ENCODE data around the gene DLG3. TPM values are rescaled to one million over a fixed set of nuclear protein-coding genes. Genes with fewer than 3 reads are reported as not detected.

Gene DLG3
- total RNA-seq, 1 donor from 2014 or later, result 41.8 TPM

DNA sequence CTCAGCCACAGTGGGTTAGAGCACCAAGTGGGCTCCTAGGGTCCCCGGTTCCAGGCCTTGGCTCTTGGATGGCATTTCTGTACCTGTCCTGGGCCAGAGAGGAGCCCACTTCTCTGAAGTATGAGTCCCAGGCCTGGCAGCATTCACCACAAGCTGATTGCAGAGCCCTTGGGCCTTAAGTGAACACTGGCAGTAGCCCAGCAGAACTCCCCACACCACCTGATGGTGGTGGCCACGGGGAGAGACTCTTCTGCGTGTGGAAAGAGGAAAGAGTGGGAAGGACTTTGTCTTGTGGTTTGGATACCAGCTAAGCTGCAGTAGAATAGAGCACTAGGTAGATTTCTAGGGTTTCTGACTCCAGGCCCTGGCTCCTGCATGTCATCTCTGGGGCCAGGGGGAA lies 104.8 kb downstream of the DLG3 start:
- H3K4me1 Mint-ChIP-seq (ENCODE audit: unreplicated experiment), result no peaks in the 10 kb centered on the region

GRCh38 chrX:70552130-70552704 lies 107.6 kb downstream of the DLG3 start:
- no peaks in the 10 kb centered on the region for H3K27me3 Mint-ChIP-seq

More for the DNA sequence above, 104.8 kb downstream of the DLG3 start:
- Mint-ChIP-seq H3K4me3 (no peak overlapping the region), H3K27me3 (no peaks in the 10 kb centered on the region), H3K36me3 (no peaks in the 10 kb centered on the region), H3K27ac (no peak overlapping the region), H3K9me3 (no peaks in the 10 kb centered on the region)
- no peak for TF ChIP-seq CTCF (conservative IDR thresholded peaks at IDR 0.05)
- DNase-seq (ENCODE audit: extremely low spot score, unreplicated experiment), result no peak

DNA sequence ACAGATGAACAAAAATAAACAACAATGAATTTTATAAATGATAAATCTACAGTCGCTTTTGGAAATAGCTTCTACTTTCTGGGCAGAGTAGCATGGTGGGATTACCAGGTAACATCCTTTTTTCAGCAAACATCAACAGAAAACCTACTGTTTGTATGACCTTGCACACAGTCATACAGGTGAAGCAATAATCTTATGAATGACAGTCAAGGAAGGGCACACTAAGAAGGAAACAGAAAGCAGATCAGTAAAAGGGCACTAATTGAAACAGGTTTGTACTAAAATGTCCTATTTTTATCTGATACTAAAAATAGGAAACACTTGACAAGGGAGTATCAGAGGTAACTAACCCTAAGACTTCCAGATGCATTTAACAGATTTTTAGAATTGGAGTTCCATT lies 108.9 kb downstream of the DLG3 start:
- no peaks in the 10 kb centered on the region for H3K36me3 Mint-ChIP-seq
- no peak overlapping the region for H3K27ac Mint-ChIP-seq
- no peak for DNase-seq (ENCODE audit: extremely low spot score, unreplicated experiment)
- no peak overlapping the region for H3K4me3 Mint-ChIP-seq
- no peaks in the 10 kb centered on the region for H3K27me3 Mint-ChIP-seq
- no peaks in the 10 kb centered on the region for H3K9me3 Mint-ChIP-seq
- TF ChIP-seq CTCF (conservative IDR thresholded peaks at IDR 0.05), result no peak
- no peaks in the 10 kb centered on the region for H3K4me1 Mint-ChIP-seq (ENCODE audit: unreplicated experiment)

More at GRCh38 chrX:70552130-70552704, 107.6 kb downstream of the DLG3 start:
- Mint-ChIP-seq H3K9me3 (no peaks in the 10 kb centered on the region), H3K36me3 (no peaks in the 10 kb centered on the region), H3K4me1 (ENCODE audit: unreplicated experiment) (no peaks in the 10 kb centered on the region), H3K27ac (no peak overlapping the region), H3K4me3 (no peak overlapping the region)
- TF ChIP-seq CTCF (conservative IDR thresholded peaks at IDR 0.05), result no peak
- DNase-seq (ENCODE audit: extremely low spot score, unreplicated experiment), result no peak

- H3K4me3 Mint-ChIP-seq, result no peak overlapping the region
- H3K36me3 Mint-ChIP-seq, result no peaks in the 10 kb centered on the region
- DNase-seq (ENCODE audit: extremely low spot score, unreplicated experiment), result no peak
- H3K27ac Mint-ChIP-seq, result no peak overlapping the region
- H3K9me3 Mint-ChIP-seq, result no peaks in the 10 kb centered on the region
- no peaks in the 10 kb centered on the region for H3K4me1 Mint-ChIP-seq (ENCODE audit: unreplicated experiment)
- TF ChIP-seq CTCF (conservative IDR thresholded peaks at IDR 0.05), result no peak
- no peaks in the 10 kb centered on the region for H3K27me3 Mint-ChIP-seq
Observed at GRCh38 chrX:70554081-70554480, 109.4 kb downstream of the DLG3 start.

DNA sequence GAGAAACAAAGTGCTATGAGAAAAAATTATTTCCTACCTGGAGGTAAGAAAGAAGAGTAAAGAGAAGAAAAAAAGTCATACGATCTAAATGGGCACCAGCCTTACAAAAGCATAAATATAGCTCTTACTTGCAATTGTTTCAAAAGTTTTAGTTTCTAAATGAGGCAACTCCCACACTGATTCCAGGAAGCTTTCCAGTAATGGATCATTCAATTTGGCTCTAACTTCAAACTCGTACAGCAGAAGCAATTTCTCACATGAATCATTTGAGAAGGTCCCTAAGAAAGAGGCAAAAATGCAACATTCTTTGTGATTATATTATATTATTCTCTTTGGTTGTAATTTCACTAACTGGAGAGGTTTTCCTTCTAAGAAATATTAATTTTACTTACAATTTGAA lies 109.9 kb downstream of the DLG3 start:
- Mint-ChIP-seq H3K4me3 (no peak overlapping the region), H3K27me3 (no peaks in the 10 kb centered on the region), H3K4me1 (ENCODE audit: unreplicated experiment) (no peaks in the 10 kb centered on the region), H3K9me3 (no peaks in the 10 kb centered on the region), H3K36me3 (no peaks in the 10 kb centered on the region), H3K27ac (no peak overlapping the region)
- DNase-seq (ENCODE audit: extremely low spot score, unreplicated experiment), result no peak
- TF ChIP-seq CTCF (conservative IDR thresholded peaks at IDR 0.05), result no peak

DNA sequence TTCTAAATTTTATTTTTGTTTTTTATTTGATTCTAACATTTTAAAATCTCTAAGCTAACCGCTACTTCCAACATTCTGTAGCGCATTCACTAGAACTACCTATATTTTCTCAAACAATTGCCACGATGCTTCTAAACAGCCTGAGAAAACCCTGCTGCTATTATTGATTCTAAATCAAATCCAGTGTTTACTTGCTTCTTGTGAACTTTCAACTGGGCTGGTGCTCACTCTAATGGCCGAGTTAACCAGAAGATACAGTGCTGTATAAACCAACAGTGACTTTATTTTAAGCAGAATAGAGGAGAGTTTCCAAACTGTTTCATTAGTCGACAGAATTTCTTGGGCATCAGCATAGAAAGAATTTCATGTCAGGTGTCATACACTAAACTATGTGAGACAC lies 110.3 kb downstream of the DLG3 start:
- Mint-ChIP-seq H3K4me1 (ENCODE audit: unreplicated experiment) (no peaks in the 10 kb centered on the region), H3K4me3 (no peak overlapping the region), H3K27ac (no peak overlapping the region)

More for the DNA sequence above, 110.3 kb downstream of the DLG3 start:
- no peak for DNase-seq (ENCODE audit: extremely low spot score, unreplicated experiment)
- no peak for TF ChIP-seq CTCF (conservative IDR thresholded peaks at IDR 0.05)
- Mint-ChIP-seq H3K36me3 (no peaks in the 10 kb centered on the region), H3K27me3 (no peaks in the 10 kb centered on the region), H3K9me3 (no peaks in the 10 kb centered on the region)
